HG03097 (cell line): Measurements from ENCODE around the gene SPDYA.
A peak's percentile ranks its signal among the peaks of the same experiment; 100 is the strongest.
"Not testable (repeated sequence)": the region's sequence is repeated elsewhere in the genome, so short reads cannot be mapped to it uniquely, and the experiment has no call there.

ENCODE experiments used
- ATAC-seq: cut with Tn5 transposase; IDR thresholded peaks from one replicate; pipeline ENCODE4 v1.9.1; 2021; ENCODE audit not compliant: unreplicated experiment, low FRiP score

SPDYA gene

GRCh38 chr2:28810384-28811285 lies at the start of gene SPDYA:
SPDYA (plus strand) TSS chr2:28810834; CDS start chr2:28816015, 5,181 bp downstream.
- ATAC-seq: peak; percentile 68

DNA sequence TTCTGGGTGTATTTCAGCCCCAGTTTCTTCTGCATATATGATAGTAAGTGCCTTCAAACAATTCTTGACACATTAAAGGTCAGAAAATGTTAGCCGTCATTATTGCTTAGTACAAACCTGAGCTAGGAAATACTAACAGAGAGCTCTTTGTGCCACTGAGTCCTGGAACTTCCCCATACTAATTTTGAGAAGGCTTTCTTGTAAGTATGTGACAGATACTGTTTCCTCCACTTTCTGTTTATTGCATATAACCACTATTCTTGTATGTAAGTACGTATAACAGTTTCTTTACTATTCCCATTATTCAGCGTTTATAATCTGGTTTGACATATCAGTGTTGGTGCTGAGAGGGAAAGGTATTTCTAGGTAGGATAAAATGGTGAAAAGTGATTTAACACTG lies 49.2 kb upstream of the SPDYA start:
- ATAC-seq: no peak

- ATAC-seq: no peak
Measured at GRCh38 chr2:28764909-28765711, 45.5 kb upstream of the SPDYA start.

GRCh38 chr2:28766070-28766469 lies 44.6 kb upstream of the SPDYA start:
- ATAC-seq: no peak

DNA sequence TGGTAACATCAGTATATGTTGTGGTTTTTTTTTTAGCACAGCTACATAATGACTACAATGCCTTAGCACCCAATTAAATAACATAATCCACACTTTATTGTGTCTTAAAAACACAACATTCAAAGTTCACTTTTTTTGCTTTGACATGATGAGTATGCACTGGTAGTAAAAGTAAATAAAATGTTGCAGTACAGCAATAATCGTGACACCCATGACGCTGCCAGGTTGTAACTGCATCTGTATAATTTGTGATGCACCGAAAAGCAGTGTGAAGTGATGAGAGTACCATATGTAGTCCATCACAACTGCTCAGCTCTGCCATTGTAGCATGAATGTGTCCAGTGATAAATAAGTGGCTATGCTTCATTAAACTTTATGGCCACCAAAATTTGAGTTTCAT lies 43.3 kb upstream of the SPDYA start:
- ATAC-seq: no peak

DNA sequence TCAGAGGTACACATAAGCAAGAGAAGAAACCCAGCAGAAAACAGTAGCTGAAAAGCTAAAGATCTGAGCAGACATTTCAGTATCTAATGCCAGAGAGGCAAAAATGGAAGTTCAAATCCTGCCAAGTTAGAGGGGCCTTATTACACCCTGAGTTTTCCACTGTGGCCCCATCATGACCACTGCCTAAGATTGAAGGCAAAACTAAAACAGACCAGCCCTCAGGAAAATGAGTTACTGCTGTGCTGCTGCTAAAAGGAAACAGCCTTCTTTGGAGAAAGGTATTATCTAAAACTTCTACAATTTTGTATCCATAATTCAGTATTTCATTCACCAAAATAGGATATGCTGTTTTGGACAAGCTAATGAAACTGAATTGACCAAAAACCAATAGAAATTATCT lies 42.2 kb upstream of the SPDYA start:
- ATAC-seq: no peak

DNA sequence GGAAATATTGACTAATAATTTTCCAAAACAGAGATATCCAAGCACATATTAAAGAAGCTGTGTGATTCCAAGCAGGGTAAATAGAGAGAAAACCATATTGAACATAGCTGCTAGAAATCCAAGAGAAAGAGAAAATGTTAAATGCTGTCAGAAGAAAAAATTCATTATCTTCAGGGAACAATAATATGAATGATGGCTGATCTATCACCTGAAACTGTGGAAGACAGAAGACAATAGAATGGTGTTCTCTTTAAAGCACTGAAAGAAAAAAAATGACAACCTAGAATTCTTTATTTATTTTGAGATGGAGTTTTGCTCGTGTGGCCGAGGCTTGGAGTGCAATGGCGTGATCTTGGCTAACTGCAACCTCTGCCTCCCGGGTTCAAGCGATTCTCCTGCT lies 41.7 kb upstream of the SPDYA start:
- no peak for ATAC-seq

DNA sequence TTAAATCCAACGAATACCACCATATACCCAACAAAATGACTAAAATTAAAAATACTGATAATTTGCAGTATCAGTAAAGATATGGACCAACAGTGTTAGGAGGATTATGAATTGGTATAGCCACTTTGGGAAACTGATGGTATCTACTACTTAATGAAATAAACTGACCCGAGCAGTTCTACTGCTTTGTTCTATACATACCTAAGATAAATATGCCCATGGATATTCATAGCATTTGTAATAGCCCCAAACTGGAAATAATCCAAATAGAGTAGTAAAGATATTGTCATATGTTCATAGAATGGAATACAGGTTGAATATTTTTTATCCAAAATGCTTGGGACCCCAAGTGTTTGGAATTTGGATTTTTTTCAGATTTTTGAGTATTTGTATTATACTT lies 38.3 kb upstream of the SPDYA start:
- no peak for ATAC-seq

GRCh38 chr2:28776471-28776870 lies 34.2 kb upstream of the SPDYA start:
- ATAC-seq: no peak

- ATAC-seq: no peak
Measured at GRCh38 chr2:28778392-28778791, 32.2 kb upstream of the SPDYA start.

DNA sequence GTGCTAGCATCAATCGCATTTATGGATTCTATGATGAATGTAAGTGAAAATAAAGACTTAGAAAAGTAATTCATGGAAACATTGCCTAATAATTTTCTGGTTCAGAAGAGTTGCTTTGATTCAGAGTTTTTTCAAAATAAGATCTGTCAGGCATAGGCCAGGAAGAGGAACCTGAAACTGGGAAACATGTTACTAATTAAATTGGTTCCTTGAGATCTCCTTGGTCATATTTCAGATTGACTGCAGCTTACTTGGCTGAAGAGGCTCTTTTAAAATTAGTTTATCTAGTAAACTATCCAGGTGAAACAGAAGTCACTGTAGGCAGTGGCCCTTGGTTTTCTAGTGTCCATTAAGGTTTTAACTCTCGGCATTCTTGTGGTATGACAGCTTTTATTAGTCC lies 31.6 kb upstream of the SPDYA start:
- ATAC-seq: no peak

DNA sequence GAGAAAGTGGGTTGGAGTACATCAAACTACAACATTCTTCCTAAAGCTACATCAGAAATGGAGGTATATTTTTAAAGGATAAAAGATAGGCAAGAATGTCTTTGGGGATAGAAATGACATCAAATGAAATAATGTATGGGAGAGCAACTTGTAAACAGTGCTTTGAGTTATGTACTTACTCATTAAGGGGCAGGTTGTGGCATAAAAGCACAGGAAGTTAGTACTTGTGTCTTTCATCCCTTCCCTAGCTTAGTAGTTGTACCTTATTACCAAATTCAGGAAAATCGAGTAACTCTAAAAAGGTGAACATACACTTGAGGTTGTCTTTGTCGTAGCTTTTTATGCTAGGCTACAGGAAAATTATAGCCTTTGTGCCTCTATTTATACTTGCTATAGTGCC lies 30.1 kb upstream of the SPDYA start:
- no peak for ATAC-seq

GRCh38 chr2:28782423-28782822 lies 28.2 kb upstream of the SPDYA start:
- ATAC-seq: no peak

GRCh38 chr2:28784570-28784969 lies 26.1 kb upstream of the SPDYA start:
- not testable (repeated sequence) for ATAC-seq

GRCh38 chr2:28796620-28797019 lies 14.0 kb upstream of the SPDYA start:
- ATAC-seq: no peak

DNA sequence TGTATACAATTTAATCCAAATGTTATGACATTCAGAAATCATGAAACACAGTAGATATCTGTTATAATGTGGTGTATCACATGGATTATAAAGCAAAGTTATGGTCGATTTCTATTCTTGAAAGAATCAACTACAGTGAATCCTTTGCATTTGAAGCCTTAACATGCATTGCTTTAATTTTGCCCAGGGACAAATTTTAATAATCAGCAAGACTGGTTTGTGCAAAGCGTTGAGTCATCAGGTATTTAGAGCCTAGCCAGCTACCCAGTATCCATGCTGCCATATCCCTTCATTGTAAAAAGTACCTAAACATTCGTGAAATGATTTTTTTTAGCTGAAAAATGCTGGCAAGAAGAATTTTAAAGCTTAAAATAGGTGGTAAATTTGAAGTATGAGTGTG lies 8.9 kb upstream of the SPDYA start:
- ATAC-seq: no peak

DNA sequence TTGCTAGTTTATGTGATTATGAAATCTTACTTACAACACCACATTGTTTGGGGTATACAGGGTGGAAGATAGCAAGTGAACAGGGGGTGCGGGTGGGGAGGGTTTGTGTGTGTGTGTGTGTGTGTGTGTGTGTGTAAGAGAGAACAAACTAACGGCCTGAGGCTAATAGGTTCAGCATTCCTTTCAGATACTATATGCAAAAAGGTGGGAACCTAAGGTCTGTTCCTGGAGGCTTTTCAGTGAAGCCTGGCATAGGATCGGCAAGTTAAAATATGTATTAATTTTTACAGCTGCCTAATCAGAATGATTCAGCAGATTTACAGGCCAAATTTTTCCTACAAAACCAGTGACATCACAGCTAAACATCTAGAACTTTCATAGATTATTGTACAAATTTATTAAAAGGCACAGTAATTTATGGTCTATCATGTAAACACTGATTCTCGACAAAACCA lies 7.6 kb upstream of the SPDYA start:
- ATAC-seq: no peak

DNA sequence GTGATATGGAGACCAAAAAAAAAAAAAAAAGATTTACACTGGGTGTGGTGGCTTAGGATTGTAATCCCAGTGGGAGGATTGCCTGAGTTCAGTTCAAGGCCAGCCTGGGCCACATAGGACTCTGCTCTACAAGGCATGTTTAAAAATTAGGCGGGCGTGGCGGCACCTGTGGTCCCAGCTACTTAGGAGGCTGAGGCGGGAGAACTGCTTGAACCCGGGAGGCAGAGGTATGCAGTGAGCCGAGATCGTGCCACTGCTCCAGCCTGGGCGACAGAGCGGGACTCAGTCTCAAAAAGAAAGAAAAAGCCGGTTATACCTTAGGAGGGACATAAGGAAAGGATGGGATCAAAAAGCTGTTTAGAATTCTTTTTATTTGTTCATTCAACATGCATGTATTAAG lies 707 bp upstream of the SPDYA start:
- no peak for ATAC-seq

DNA sequence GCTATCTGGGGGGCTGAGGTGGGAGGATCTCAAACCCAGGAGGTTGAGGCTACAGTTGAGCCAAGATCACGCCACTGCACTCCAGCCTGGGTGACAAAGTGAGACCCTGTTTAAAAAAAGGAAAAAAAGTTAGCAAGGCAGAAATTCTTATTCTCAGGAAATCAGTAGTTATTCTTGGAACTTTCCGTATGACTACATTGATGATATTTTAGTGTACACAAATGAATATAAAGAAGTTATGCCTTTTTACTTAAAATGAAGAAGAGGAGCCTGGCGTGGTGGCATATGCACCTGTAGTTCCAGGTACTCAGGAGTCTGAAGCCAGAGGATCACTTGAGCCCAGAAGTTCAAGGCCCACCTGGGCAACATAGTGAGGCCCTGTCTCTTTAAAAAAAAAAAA lies 7.4 kb downstream of the SPDYA start:
- ATAC-seq: no peak

DNA sequence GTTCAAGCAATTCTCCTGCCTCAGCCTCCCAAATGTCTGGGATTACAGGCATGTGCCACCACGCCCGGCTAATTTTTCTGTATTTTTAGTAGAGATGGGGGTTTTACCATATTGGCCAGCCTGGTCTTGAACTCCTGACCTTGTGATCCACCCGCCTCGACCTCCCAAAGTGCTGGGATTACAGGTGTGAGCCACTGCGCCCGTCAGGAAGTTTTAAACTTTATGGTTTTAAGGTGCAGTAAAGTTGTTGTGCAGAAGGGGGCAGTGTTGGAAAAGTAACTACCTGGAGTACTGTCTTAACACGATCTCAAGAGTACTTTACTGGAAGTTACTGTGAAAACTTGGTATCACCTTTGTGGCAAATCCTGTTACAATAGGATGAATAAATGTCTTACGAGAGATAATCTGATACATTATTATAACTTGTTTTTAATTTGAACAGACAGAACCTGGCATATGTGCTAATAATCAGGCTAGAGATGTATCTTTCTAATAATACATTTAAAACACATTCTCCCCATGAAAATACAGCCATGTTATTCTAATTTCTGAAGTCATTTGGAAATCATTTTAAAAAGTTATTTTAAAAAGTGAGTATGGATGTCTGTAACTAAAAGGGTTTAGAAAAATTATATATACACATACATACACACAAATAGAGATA lies 10.8 kb downstream of the SPDYA start:
- ATAC-seq: no peak

GRCh38 chr2:28822036-28822435 lies 11.4 kb downstream of the SPDYA start:
- no peak for ATAC-seq
